HL-60 (cell line): ENCODE data around the gene CLDN34.

Experiments used
- GABPA ChIP-seq: IDR thresholded peaks from 2 replicates; pipeline ENCODE4 v1.6.1; 2012; ENCODE audit warnings: low read depth
- POLR2AphosphoS5 ChIP-seq: IDR thresholded peaks from 2 replicates; pipeline ENCODE4 v1.6.1; 2012; ENCODE audit warnings: low read depth
- SPI1 ChIP-seq: IDR thresholded peaks from 2 replicates; pipeline ENCODE4 v1.6.1; 2012; ENCODE audit warnings: low read depth, mild to moderate bottlenecking, borderline replicate concordance
- TF ChIP-seq, protein P1 (sequence below): IDR thresholded peaks from one replicate; pipeline ENCODE4 v1.5.1; 2011; ENCODE audit warnings: low read length, control low read depth, inconsistent platforms; ENCODE audit not compliant: insufficient read depth
- TF ChIP-seq, protein P2 (sequence below): IDR thresholded peaks from 2 replicates; pipeline ENCODE4 v1.6.1; 2012; ENCODE audit warnings: low read depth; ENCODE audit not compliant: insufficient replicate concordance

DNA sequence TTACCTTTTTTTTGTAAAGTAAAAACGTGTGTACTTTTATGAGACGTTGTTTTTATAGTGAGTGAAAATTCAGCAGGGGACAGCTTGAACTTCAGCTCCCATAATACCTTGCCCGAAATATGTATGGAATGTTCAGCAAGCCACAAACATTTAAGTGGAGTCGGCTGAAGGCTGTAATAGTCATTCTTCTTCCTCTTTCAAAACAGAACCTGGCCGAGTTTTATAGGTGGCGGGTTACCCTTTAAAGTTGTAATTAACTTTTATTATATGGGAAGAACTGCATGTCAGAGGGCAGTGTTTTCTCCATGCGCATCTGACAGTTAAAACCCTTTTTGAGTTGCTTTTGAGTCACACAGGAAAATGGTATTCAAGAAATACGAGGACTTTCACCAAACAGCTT is 50.7 kb downstream of the CLDN34 start:
- no peak for TF ChIP-seq POLR2AphosphoS5
- TF ChIP-seq, protein P1, sequence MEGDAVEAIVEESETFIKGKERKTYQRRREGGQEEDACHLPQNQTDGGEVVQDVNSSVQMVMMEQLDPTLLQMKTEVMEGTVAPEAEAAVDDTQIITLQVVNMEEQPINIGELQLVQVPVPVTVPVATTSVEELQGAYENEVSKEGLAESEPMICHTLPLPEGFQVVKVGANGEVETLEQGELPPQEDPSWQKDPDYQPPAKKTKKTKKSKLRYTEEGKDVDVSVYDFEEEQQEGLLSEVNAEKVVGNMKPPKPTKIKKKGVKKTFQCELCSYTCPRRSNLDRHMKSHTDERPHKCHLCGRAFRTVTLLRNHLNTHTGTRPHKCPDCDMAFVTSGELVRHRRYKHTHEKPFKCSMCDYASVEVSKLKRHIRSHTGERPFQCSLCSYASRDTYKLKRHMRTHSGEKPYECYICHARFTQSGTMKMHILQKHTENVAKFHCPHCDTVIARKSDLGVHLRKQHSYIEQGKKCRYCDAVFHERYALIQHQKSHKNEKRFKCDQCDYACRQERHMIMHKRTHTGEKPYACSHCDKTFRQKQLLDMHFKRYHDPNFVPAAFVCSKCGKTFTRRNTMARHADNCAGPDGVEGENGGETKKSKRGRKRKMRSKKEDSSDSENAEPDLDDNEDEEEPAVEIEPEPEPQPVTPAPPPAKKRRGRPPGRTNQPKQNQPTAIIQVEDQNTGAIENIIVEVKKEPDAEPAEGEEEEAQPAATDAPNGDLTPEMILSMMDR, result no peak
- TF ChIP-seq, protein P2, sequence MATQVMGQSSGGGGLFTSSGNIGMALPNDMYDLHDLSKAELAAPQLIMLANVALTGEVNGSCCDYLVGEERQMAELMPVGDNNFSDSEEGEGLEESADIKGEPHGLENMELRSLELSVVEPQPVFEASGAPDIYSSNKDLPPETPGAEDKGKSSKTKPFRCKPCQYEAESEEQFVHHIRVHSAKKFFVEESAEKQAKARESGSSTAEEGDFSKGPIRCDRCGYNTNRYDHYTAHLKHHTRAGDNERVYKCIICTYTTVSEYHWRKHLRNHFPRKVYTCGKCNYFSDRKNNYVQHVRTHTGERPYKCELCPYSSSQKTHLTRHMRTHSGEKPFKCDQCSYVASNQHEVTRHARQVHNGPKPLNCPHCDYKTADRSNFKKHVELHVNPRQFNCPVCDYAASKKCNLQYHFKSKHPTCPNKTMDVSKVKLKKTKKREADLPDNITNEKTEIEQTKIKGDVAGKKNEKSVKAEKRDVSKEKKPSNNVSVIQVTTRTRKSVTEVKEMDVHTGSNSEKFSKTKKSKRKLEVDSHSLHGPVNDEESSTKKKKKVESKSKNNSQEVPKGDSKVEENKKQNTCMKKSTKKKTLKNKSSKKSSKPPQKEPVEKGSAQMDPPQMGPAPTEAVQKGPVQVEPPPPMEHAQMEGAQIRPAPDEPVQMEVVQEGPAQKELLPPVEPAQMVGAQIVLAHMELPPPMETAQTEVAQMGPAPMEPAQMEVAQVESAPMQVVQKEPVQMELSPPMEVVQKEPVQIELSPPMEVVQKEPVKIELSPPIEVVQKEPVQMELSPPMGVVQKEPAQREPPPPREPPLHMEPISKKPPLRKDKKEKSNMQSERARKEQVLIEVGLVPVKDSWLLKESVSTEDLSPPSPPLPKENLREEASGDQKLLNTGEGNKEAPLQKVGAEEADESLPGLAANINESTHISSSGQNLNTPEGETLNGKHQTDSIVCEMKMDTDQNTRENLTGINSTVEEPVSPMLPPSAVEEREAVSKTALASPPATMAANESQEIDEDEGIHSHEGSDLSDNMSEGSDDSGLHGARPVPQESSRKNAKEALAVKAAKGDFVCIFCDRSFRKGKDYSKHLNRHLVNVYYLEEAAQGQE, result no peak
- no peak for TF ChIP-seq GABPA
- no peak for TF ChIP-seq SPI1
